ENCODE measurements around the gene ACAT2. TPM values are rescaled to one million over a fixed set of nuclear protein-coding genes. Genes with fewer than 3 reads are reported as not detected.

ACAT2 gene
- polyA plus RNA-seq, 1 donor from 2014 or later: 143 TPM

DNA sequence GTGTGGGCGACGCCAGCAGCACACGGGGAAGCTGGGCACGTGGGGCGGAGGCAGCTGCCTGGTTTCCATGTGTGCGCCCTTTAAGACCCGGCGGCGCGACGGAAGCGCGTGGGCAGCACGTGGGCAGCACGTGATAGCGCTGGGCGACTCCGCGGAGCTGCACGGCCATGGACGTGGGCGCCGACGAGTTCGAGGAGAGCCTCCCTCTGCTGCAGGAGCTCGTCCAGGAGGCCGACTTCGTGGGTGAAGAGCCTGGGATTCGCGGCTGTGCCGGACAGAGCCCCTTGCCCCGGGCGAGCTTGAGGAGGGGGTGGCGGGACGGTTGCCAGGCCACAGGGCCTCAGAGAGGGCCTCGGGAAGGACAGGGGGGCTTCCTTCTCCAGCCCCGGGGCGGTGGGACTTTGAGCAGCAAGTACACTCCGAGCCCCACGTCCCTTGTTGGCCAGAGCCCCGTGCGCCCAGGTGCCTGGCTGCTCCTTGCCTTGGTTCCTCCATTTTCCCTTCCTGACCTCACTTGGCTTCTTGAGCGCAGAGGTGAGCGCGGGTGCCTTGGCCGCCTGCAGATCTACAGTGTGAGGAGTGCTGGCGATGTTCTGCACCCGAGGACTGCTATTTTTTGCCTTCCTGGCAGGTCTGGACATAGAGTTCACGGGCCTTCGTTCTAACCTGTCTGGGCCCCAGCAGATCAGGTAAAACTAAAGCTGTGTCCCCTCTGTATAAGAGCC, 38.5 kb downstream of the ACAT2 start, which contains the start of gene PNLDC1:
TSS of gene PNLDC1 (plus strand) at position 136 of the 725 bp plus-strand sequence. CDS start at position 168, 32 bp downstream.
- no peak within 1 kb of the TSS for H3K9ac ChIP-seq (ENCODE audit: low read length)

DNA sequence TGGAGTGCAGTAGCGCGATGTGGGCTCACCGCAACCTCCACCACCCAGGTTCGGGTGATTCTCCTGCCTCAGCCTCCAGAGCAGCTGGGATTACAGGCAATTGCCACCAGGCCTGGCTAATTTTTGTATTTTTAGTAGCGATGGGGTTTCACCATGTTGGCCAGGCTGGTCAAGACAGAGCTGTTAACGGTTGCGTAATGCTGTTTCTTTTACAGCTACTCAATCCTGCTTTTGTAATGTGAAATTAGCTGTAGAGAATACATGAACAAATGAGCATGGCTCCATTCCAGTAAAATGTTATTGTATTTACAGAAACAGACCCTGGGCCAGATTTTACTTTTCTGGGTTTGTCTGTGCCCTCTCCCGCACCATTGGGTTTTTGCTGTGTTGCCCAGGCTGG, 40.1 kb downstream of the ACAT2 start:
- Histone ChIP-seq H3K79me2 (replicated peaks; ENCODE audit: insufficient read depth, low read length) (no peaks in the 10 kb centered on the region), H3F3A (ENCODE audit: insufficient read depth, low read length, poor library complexity, severe bottlenecking) (no peaks in the 10 kb centered on the region), H3K9me3 (ENCODE audit: low read length) (no peaks in the 10 kb centered on the region), H3K9me2 (ENCODE audit: insufficient read depth, low read length) (no peaks in the 10 kb centered on the region), H3K9ac (ENCODE audit: low read length) (no peak overlapping the region), H3K27me3 (ENCODE audit: insufficient read depth, low read depth, low read length) (no peaks in the 10 kb centered on the region), H3K4me3 (ENCODE audit: low read length) (no peak overlapping the region), H4K20me1 (ENCODE audit: insufficient read depth) (no peaks in the 10 kb centered on the region), H3K36me3 (ENCODE audit: insufficient read depth, low read length) (no peaks in the 10 kb centered on the region), H2AFZ (ENCODE audit: low read depth, low read length) (no peak overlapping the region), H3K4me2 (ENCODE audit: low read length) (no peak overlapping the region), H3K27ac (ENCODE audit: low read length) (no peak overlapping the region)
- TF ChIP-seq MXI1 (conservative IDR thresholded peaks at IDR 0.05; ENCODE audit: poor library complexity, severe bottlenecking) (no peak), TAF1 (IDR thresholded peaks at IDR 0.05; ENCODE audit: low read depth) (no peak), SMC3 (conservative IDR thresholded peaks at IDR 0.05; ENCODE audit: poor library complexity) (no peak), EZH2 (IDR thresholded peaks at IDR 0.05; ENCODE audit: borderline replicate concordance, insufficient read depth, low read length, poor library complexity, severe bottlenecking) (no peak), EP300 (conservative IDR thresholded peaks at IDR 0.05; ENCODE audit: poor library complexity, severe bottlenecking) (no peak), POLR2AphosphoS5 (IDR thresholded peaks at IDR 0.05) (no peak), RAD21 (conservative IDR thresholded peaks at IDR 0.05) (no peak)
- TF ChIP-seq, protein P1, sequence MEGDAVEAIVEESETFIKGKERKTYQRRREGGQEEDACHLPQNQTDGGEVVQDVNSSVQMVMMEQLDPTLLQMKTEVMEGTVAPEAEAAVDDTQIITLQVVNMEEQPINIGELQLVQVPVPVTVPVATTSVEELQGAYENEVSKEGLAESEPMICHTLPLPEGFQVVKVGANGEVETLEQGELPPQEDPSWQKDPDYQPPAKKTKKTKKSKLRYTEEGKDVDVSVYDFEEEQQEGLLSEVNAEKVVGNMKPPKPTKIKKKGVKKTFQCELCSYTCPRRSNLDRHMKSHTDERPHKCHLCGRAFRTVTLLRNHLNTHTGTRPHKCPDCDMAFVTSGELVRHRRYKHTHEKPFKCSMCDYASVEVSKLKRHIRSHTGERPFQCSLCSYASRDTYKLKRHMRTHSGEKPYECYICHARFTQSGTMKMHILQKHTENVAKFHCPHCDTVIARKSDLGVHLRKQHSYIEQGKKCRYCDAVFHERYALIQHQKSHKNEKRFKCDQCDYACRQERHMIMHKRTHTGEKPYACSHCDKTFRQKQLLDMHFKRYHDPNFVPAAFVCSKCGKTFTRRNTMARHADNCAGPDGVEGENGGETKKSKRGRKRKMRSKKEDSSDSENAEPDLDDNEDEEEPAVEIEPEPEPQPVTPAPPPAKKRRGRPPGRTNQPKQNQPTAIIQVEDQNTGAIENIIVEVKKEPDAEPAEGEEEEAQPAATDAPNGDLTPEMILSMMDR (IDR thresholded peaks at IDR 0.05; ENCODE audit: poor library complexity, severe bottlenecking): no peak
- TF ChIP-seq, protein P2, sequence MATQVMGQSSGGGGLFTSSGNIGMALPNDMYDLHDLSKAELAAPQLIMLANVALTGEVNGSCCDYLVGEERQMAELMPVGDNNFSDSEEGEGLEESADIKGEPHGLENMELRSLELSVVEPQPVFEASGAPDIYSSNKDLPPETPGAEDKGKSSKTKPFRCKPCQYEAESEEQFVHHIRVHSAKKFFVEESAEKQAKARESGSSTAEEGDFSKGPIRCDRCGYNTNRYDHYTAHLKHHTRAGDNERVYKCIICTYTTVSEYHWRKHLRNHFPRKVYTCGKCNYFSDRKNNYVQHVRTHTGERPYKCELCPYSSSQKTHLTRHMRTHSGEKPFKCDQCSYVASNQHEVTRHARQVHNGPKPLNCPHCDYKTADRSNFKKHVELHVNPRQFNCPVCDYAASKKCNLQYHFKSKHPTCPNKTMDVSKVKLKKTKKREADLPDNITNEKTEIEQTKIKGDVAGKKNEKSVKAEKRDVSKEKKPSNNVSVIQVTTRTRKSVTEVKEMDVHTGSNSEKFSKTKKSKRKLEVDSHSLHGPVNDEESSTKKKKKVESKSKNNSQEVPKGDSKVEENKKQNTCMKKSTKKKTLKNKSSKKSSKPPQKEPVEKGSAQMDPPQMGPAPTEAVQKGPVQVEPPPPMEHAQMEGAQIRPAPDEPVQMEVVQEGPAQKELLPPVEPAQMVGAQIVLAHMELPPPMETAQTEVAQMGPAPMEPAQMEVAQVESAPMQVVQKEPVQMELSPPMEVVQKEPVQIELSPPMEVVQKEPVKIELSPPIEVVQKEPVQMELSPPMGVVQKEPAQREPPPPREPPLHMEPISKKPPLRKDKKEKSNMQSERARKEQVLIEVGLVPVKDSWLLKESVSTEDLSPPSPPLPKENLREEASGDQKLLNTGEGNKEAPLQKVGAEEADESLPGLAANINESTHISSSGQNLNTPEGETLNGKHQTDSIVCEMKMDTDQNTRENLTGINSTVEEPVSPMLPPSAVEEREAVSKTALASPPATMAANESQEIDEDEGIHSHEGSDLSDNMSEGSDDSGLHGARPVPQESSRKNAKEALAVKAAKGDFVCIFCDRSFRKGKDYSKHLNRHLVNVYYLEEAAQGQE (IDR thresholded peaks at IDR 0.05; ENCODE audit: borderline replicate concordance): no peak

More for the DNA sequence above, 38.5 kb downstream of the ACAT2 start, which contains the start of gene PNLDC1:
- Histone ChIP-seq H4K20me1 (ENCODE audit: insufficient read depth) (no peaks in the 10 kb centered on the region), H3F3A (ENCODE audit: insufficient read depth, low read length, poor library complexity, severe bottlenecking) (no peaks in the 10 kb centered on the region), H3K27ac (ENCODE audit: low read length) (no peak within 1 kb of the TSS), H3K27me3 (ENCODE audit: insufficient read depth, low read depth, low read length) (no peaks in the 10 kb centered on the region), H2AFZ (ENCODE audit: low read depth, low read length) (no peak within 1 kb of the TSS), H3K9me2 (ENCODE audit: insufficient read depth, low read length) (no peaks in the 10 kb centered on the region), H3K4me2 (ENCODE audit: low read length) (no peak within 1 kb of the TSS), H3K79me2 (replicated peaks; ENCODE audit: insufficient read depth, low read length) (no peaks in the 10 kb centered on the region), H3K4me3 (ENCODE audit: low read length) (no peak within 1 kb of the TSS), H3K9me3 (ENCODE audit: low read length) (no peaks in the 10 kb centered on the region), H3K36me3 (ENCODE audit: insufficient read depth, low read length) (no peaks in the 10 kb centered on the region)
- TF ChIP-seq EZH2 (IDR thresholded peaks at IDR 0.05; ENCODE audit: borderline replicate concordance, insufficient read depth, low read length, poor library complexity, severe bottlenecking) (no peak), RAD21 (conservative IDR thresholded peaks at IDR 0.05) (no peak), TAF1 (IDR thresholded peaks at IDR 0.05; ENCODE audit: low read depth) (no peak), SMC3 (conservative IDR thresholded peaks at IDR 0.05; ENCODE audit: poor library complexity) (no peak), MXI1 (conservative IDR thresholded peaks at IDR 0.05; ENCODE audit: poor library complexity, severe bottlenecking) (no peak), POLR2AphosphoS5 (IDR thresholded peaks at IDR 0.05) (no peak), EP300 (conservative IDR thresholded peaks at IDR 0.05; ENCODE audit: poor library complexity, severe bottlenecking) (no peak)
- TF ChIP-seq, protein P2 (IDR thresholded peaks at IDR 0.05; ENCODE audit: borderline replicate concordance): no peak
- TF ChIP-seq, protein P1 (IDR thresholded peaks at IDR 0.05; ENCODE audit: poor library complexity, severe bottlenecking): no peak
